Gastroesophageal sphincter (tissue), 4 donors: ENCODE results near the gene CSF1. TPM values are rescaled to one million over a fixed set of nuclear protein-coding genes. Genes with fewer than 3 reads are reported as not detected.

Experiments
- ATAC-seq: fragments of 150-250 bp; one replicate; pipeline ENCODE4 v1.9.1; 2016; ENCODE audit warnings: mild to moderate bottlenecking, moderate library complexity
- H3K27ac ChIP-seq, 4 donors: fragments of 200-600 bp; sonication (generic) in 3 of 4; 1 replicate in 3 of 4; 2 replicates in 1 of 4; pipeline ENCODE4 v1.5.1; 2016 to 2019
- H3K27me3 ChIP-seq: fragments of 200-600 bp; sonication (generic); one replicate; pipeline ENCODE4 v1.5.1; 2019
- H3K36me3 ChIP-seq, 2 donors: fragments of 200-600 bp; sonication (generic); one replicate each; pipeline ENCODE4 v1.5.1; 2019; ENCODE audit warnings: control low read depth in 1 of 2
- H3K4me1 ChIP-seq, 3 donors: fragments of 200-600 bp; sonication (generic); 1 replicate in 2 of 3; 2 replicates in 1 of 3; pipeline ENCODE4 v1.5.1; 2016 to 2019; ENCODE audit warnings: control low read depth in 2 of 3
- H3K4me3 ChIP-seq, 2 donors: fragments of 200-600 bp; sonication (generic); one replicate each; pipeline ENCODE4 v1.5.1; 2019; ENCODE audit warnings: mild to moderate bottlenecking in 1 of 2, moderate library complexity in 1 of 2
- H3K9me3 ChIP-seq, 3 donors: fragments of 200-600 bp; sonication (generic); one replicate each; pipeline ENCODE4 v1.5.1; 2017 to 2019; ENCODE audit warnings: control low read depth in 2 of 3
- EP300 ChIP-seq: sonication (generic); formaldehyde crosslinking; IDR thresholded peaks from one replicate; pipeline ENCODE4 v1.6.1; 2017; ENCODE audit warnings: antibody characterized with exemption, mild to moderate bottlenecking
- POLR2A ChIP-seq, 2 donors: fragments of 450-650 bp; IDR thresholded peaks; one replicate each; pipeline ENCODE4 v1.6.1; 2017; ENCODE audit warnings: antibody characterized with exemption in 2 of 2, mild to moderate bottlenecking in 2 of 2, moderate library complexity in 1 of 2
- POLR2AphosphoS5 ChIP-seq: sonication (generic); formaldehyde crosslinking; IDR thresholded peaks from one replicate; pipeline ENCODE4 v1.6.1; 2017; ENCODE audit warnings: antibody characterized with exemption
- WGBS, 2 donors: methylation state at CpG; one replicate each; pipeline ENCODE4 v1.1.5; 2018; ENCODE audit warnings: low coverage in 1 of 2; 5-methylcytosine and 5-hydroxymethylcytosine counted together
- total RNA-seq, 4 donors: library from RNA; depleted of rRNA; stranded (reverse); fragments of >200 nt; gene quantifications; one replicate each; pipeline ENCODE4 v1.1.0, GENCODE V29; 2016
- TF ChIP-seq, protein P1 (sequence below), 4 experiments: fragments of 200-600 bp in 2 of 4; fragments of 450-650 bp in 2 of 4; sonication (generic) in 1 of 4; IDR thresholded peaks; one replicate each; pipeline ENCODE4 v1.5.1; 2017 to 2019; ENCODE audit warnings: antibody characterized with exemption in 4 of 4, mild to moderate bottlenecking in 2 of 4, moderate library complexity in 2 of 4

Gene CSF1
- total RNA-seq, 4 donors from 2014 or later: 29.6 to 50.8 (median 45.9) TPM

DNA sequence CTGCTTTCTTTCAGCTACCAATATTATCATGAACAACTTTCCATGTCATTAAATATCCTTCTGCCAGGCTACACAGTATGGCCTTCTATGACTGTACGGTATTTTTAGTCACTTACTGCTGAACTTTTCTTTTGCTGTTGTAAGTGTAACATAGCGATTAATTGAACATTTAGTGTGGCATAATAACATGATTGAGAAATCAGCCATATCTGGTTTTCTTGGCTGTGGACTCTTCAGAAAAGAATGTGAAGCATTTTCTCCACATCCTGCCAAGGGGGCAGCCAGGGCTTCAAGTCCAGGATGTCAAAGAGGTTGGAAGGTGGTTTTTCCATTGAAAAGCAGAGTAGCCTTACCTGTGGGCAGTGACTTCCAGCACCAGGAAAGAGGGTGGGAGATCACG, 65.1 kb downstream of the CSF1 start:
- no peak overlapping the region for H3K4me3 ChIP-seq
- H3K27ac ChIP-seq: no peak overlapping the region
- no peaks in the 10 kb centered on the region for H3K9me3 ChIP-seq
- peaks cover 0 to 22% (median 0%) of the 10 kb centered on the region in 3 donors for H3K4me1 ChIP-seq
- no peaks in the 10 kb centered on the region for H3K27me3 ChIP-seq
- no peaks in the 10 kb centered on the region for H3K36me3 ChIP-seq
- ATAC-seq: no peak
- 72 to 87% methylated on average over 2 of the region's 3 CpGs for WGBS, 2 donors
- no peak for TF ChIP-seq EP300
- TF ChIP-seq, protein P1, sequence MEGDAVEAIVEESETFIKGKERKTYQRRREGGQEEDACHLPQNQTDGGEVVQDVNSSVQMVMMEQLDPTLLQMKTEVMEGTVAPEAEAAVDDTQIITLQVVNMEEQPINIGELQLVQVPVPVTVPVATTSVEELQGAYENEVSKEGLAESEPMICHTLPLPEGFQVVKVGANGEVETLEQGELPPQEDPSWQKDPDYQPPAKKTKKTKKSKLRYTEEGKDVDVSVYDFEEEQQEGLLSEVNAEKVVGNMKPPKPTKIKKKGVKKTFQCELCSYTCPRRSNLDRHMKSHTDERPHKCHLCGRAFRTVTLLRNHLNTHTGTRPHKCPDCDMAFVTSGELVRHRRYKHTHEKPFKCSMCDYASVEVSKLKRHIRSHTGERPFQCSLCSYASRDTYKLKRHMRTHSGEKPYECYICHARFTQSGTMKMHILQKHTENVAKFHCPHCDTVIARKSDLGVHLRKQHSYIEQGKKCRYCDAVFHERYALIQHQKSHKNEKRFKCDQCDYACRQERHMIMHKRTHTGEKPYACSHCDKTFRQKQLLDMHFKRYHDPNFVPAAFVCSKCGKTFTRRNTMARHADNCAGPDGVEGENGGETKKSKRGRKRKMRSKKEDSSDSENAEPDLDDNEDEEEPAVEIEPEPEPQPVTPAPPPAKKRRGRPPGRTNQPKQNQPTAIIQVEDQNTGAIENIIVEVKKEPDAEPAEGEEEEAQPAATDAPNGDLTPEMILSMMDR (IDR thresholded peaks at IDR 0.05): no peak
- no peak for TF ChIP-seq POLR2AphosphoS5
- no peak for TF ChIP-seq POLR2A (IDR thresholded peaks at IDR 0.05)

DNA sequence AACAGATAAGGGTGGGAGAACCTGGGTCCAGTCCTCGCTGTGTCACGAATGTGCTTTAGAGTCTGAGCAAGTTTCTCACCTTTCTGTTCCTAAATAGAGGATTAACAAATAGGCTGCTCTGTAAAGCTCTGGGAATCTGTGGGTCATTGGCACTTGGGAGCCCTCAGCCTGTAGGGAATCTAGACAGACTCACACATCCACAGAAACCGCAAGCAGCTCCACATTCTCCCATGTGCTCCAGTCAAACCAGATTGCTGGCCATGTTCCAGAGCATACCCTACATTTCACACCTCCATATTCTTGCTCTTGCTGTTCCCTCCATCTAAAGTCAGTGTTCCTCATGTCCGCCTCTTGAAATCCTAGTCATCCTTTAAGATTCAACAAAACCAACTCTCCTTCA, 66.1 kb downstream of the CSF1 start:
- no peak overlapping the region for H3K4me3 ChIP-seq
- no peaks in the 10 kb centered on the region for H3K36me3 ChIP-seq
- ATAC-seq: no peak
- no peaks in the 10 kb centered on the region for H3K9me3 ChIP-seq
- TF ChIP-seq EP300: no peak
- TF ChIP-seq POLR2A (IDR thresholded peaks at IDR 0.05): no peak
- TF ChIP-seq POLR2AphosphoS5: no peak
- TF ChIP-seq, protein P1 (IDR thresholded peaks at IDR 0.05): no peak
- no peaks in the 10 kb centered on the region for H3K27me3 ChIP-seq
- WGBS, 2 donors: 89 to 94% methylated on average over 1 to 2 of the region's 4 CpGs
- peak overlapping the region in 2 of 4 donors; percentile 60 for H3K27ac ChIP-seq
- H3K4me1 ChIP-seq: peaks cover 0 to 25% (median 0%) of the 10 kb centered on the region in 3 donors

DNA sequence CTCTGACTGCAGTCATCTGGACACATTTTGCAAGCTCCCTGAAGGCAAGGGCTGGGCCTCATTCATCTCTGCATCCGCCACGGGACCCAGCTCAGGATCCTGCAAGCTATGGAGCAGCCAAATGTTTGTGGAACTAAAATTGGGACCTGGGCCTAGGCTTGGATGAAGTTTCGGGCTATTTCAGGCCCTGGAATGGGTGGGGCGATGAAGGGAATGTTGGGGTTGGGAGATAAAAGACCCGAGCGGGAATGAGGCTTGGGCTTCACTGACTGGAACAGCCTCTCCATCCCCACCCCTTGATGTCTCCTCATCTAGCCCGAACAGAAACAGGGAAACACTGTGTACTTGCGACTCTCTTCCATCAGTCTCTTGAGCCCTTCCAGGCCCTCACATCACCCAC, 66.6 kb downstream of the CSF1 start:
- no peak overlapping the region for H3K4me3 ChIP-seq
- H3K27ac ChIP-seq: peak overlapping the region in 3 of 4 donors; percentile 19 to 60 (median 60)
- no peaks in the 10 kb centered on the region for H3K27me3 ChIP-seq
- no peaks in the 10 kb centered on the region for H3K36me3 ChIP-seq
- no peaks in the 10 kb centered on the region for H3K9me3 ChIP-seq
- no peak for TF ChIP-seq POLR2A (IDR thresholded peaks at IDR 0.05)
- no peak for TF ChIP-seq POLR2AphosphoS5
- peaks cover 0 to 25% (median 0%) of the 10 kb centered on the region in 3 donors for H3K4me1 ChIP-seq
- WGBS, 2 donors: 75 to 100% methylated on average over 1 to 7 of the region's 8 CpGs
- peak; percentile 57 for ATAC-seq

DNA sequence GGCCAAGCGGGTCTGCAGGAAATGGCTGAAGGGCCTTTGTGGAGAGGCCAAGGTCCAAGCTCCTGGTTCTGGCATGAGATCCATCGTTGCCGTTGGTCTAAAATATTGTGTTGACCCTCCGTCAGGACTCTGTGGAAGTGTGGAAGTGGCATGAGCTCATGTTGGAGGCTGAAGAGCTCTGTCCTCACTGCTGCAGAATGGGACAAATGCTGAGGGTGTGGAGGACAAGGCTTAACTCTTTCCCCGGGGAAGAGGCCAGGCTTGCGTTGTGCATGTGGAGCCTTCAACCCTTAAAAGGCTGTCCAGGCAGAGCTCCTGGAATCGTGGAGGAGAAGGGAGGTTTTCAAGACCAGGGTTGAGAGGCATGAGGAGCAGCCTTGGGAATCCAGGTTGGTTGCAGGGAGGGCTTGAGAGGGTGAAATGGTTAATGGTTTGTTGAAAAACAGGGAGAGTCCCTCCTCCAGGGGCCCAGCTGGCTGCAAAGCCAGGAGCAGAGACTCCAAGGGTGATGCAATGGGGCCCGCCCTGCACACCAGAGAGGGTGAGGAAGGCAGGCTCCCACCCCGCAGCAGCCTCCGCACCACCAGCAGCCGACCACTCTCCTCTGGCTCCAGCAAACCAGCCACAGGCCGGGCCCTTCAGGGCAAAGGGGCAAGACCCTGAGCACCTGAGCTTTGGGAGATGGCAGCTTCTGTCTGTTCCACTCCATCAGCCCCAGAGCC, 67.2 kb downstream of the CSF1 start:
- peak; percentile 68 for ATAC-seq
- H3K27me3 ChIP-seq: no peaks in the 10 kb centered on the region
- H3K4me3 ChIP-seq: no peak overlapping the region
- WGBS, 2 donors: 75 to 100% methylated on average over 2 to 3 of the region's 12 CpGs
- H3K4me1 ChIP-seq: peaks cover 0 to 25% (median 0%) of the 10 kb centered on the region in 3 donors
- TF ChIP-seq POLR2AphosphoS5 (no peak), EP300 (no peak), POLR2A (IDR thresholded peaks at IDR 0.05) (no peak)
- TF ChIP-seq, protein P1 (IDR thresholded peaks at IDR 0.05): no peak
- H3K27ac ChIP-seq: peak overlapping the region in 3 of 4 donors; percentile 19 to 60 (median 60)
- no peaks in the 10 kb centered on the region for H3K9me3 ChIP-seq
- H3K36me3 ChIP-seq: no peaks in the 10 kb centered on the region

DNA sequence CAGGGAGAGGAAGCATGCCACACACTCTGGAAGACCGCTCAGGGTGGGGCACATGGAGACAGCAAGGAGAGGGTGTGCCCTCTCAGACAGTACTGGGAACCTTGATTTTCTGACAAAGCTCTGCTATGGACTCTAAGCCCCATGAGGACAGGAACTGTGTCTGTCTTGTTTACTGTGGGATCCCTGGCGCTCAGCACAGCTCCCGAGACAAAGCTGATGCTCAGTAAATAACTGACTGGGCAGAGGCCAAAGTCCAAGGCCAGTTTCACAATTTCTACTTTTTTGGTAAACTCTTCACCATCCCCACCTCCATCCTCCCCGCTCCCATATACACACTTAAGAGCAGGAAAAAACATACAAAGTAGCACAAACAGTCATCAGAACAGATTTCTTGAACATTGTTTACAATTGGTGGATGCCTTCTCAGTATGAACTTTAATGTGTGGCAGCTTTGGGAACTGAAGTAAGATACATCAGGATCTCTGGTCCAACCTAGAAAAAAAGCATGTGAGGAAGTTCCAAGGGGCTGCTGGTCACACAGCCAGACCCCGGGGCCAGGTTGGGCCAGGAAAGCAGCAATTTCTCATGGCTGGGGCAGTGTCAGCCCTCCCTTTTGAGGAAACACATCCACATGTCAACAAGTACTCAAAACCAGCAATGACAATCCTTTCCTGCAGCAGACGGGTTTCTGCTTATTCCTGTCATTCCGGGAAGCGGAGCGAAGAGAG, 68.3 kb downstream of the CSF1 start:
- Histone ChIP-seq H3K27me3 (no peaks in the 10 kb centered on the region), H3K4me3 (no peak overlapping the region), H3K9me3 (no peaks in the 10 kb centered on the region), H3K27ac (peak overlapping the region in 3 of 4 donors; percentile 15 to 60 (median 60)), H3K4me1 (peaks cover 0 to 35% (median 3%) of the 10 kb centered on the region in 3 donors), H3K36me3 (no peaks in the 10 kb centered on the region)
- no peak for TF ChIP-seq POLR2A (IDR thresholded peaks at IDR 0.05)
- TF ChIP-seq, protein P1 (IDR thresholded peaks at IDR 0.05): no peak
- ATAC-seq: no peak
- 73 to 82% methylated on average over 6 to 9 of the region's 9 CpGs for WGBS, 2 donors
